ENCODE data around the gene WNT11. TPM values are rescaled to one million over a fixed set of nuclear protein-coding genes. Genes with fewer than 3 reads are reported as not detected.

Gene WNT11
- total and polyA plus RNA-seq, 2 of the 13 experiments (the other 11 are each of a cell fraction or from before 2014, with no cell fraction given): 0.34 to 0.66 TPM

DNA sequence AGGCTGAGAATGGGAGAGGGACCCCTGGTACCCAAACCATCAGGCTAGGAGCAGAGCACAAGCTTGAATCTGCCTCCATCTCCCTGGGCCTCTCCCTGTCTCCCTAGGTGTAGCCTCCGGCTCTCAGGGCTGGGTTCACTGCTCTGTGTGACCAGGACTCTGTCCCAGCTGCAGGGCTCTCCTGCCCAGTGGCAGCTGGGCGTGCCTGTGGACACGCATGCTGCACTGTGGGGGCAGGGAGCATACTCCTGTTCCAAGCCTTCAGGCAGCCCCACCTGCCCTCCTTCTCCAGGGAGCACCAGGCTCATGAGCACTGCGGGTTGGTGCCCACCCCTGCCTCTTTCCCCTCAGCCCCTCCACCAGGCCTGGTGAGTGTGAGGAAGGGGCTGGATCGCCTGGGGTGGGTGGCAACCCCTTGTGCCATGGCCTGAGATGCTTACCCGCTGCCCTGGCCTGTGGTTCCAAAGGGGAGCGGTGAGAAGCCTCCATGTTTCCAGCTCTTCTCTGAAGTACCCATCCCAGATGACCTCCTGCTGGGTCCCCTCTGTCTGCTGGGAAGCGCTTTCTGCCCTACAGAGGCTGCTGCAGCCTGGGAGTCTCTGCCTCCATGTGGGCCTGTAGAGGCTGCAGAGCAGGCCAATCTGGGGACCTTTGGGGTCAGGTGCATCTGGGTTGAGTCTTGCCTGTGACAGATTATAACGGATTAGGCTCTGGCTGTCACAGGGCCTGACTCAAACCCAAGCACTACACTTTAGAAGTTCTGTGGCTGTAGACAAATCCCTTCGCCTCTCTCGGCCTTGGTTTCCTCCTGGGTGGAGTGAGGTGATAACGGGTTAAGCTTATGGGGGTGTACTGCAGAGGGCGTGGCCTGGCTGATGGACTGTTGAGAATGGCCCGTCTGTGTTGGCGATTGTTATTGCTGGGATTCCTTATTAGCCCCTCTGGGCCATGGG, 43.7 kb downstream of the WNT11 start:
- H3K27me3 ChIP-seq (ENCODE audit: control insufficient read depth in 1 of 2, insufficient read depth in 2 of 2, low read length in 2 of 2): peaks cover 14 to 63% of the 10 kb centered on the region in 2 experiments; a peak in 4 of 5 replicates
- no peak overlapping the region for H3K9ac ChIP-seq (ENCODE audit: insufficient read depth, low read depth, low read length)
- H2AFZ ChIP-seq (ENCODE audit: low read length): no peak overlapping the region
- CTCF ChIA-PET (ENCODE audit: low intra/inter-chr PET ratio, low total read pairs): no interaction called here
- in situ Hi-C loops (cut with HindIII; ENCODE audit: extremely low pct_ligation_motif_present, low pct_unique_long_range_greater_than_20kb) (no loop called here), intact Hi-C loops (cut with micrococcal nuclease; ENCODE audit: unreplicated experiment) (no loop called here)
- peaks cover 36% of the 10 kb centered on the region for H3K4me1 ChIP-seq (ENCODE audit: insufficient read depth, low read length)
- no peak overlapping the region for H3K4me3 ChIP-seq (replicated peaks in 1 of 3; ENCODE audit: insufficient read depth in 1 of 3, low read depth in 2 of 3, low read length in 3 of 3)
- DNase-seq (ENCODE audit: low spot score): no peak
- no peak overlapping the region for H3K27ac ChIP-seq (ENCODE audit: extremely low read length, insufficient read depth, low read length)
- no peak for FAIRE-seq
- peak overlapping the region; percentile 55; the same call in 1 of the 2 replicates for H3K4me2 ChIP-seq (ENCODE audit: low read depth, low read length)
- BruUV-seq (replicated peaks): no TSS peak
- H4K20me1 ChIP-seq (ENCODE audit: insufficient read depth, low read length): no peaks in the 10 kb centered on the region
- H3K36me3 ChIP-seq (replicated peaks in 1 of 2; ENCODE audit: control insufficient read depth in 1 of 2, insufficient read depth in 2 of 2, low read length in 2 of 2): no peaks in the 10 kb centered on the region
- POLR2A ChIA-PET: no interaction called here
- WGBS (ENCODE audit: low lambda C conversion rate): 39% methylated on average over 3 of the region's 15 CpGs
- no peaks in the 10 kb centered on the region for H3K9me3 ChIP-seq (ENCODE audit: low read length)
- peak; percentile 51 for ATAC-seq
- TF ChIP-seq NCOA1 (CRISPR knock-in tag; IDR thresholded peaks at IDR 0.05) (no peak), SPEN (CRISPR knock-in tag; IDR thresholded peaks at IDR 0.05; ENCODE audit: low read depth) (0 out of 2 replicates have a peak, but pooled peaks have one; percentile 18), HNRNPL (IDR thresholded peaks at IDR 0.05; ENCODE audit: low read depth, low read length) (0 out of 2 replicates have a peak, but pooled peaks have one; percentile 19), MAFK (conservative IDR thresholded peaks at IDR 0.05 in 1 of 2, IDR thresholded peaks at IDR 0.05 in 1 of 2; ENCODE audit: low read length in 2 of 2) (no peak), RARG (CRISPR knock-in tag; IDR thresholded peaks at IDR 0.05; ENCODE audit: low read depth) (no peak)
- no peaks in the 10 kb centered on the region for H3K79me2 ChIP-seq (ENCODE audit: insufficient read depth, low read length)

DNA sequence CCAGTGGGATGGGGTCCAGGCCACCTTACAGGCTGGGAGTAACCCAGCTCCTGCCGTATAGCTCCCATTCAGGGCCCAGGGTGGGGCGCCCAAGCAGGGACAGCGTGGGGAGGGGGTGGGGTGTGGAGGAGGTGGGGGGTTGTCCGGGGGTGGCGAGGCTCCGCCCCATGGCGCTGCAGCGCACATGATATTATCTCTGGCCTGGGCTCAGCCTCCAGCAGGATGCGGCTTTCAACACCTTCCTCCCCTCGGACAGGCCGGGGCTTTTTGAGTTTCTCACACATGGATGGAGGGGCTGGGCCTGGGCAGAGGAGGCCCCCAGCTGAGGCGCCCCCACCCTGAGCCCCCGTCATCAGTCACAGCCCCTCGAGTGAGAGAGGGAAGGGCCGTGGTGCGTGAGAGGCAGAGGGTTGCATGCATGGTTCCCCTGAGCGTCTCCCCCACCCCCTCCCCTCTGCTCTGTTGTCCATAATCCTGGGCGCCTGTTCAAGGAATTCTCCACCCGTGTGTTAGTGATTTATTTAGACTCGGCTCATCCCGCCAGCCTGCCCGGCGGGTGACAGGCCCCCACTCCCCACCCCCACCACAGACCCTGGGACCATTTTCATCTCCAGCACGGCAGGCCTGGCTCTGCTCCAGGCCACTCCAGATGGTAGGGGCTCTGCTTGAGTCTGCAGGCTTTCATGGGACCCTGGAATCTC, 44.9 kb downstream of the WNT11 start:
- no TSS peak for BruUV-seq (replicated peaks)
- peaks cover 48% of the 10 kb centered on the region for H3K4me1 ChIP-seq (ENCODE audit: insufficient read depth, low read length)
- H3K27ac ChIP-seq (ENCODE audit: extremely low read length, insufficient read depth, low read length): no peak overlapping the region
- in situ Hi-C loops (cut with HindIII; ENCODE audit: extremely low pct_ligation_motif_present, low pct_unique_long_range_greater_than_20kb) (no loop called here), intact Hi-C loops (cut with micrococcal nuclease; ENCODE audit: unreplicated experiment) (no loop called here)
- H3K9me3 ChIP-seq (ENCODE audit: low read length): no peaks in the 10 kb centered on the region
- WGBS (ENCODE audit: low lambda C conversion rate): 0% methylated on average over 10 of the region's 24 CpGs
- peak overlapping the region; percentile 55; the same call in 1 of the 2 replicates for H3K4me2 ChIP-seq (ENCODE audit: low read depth, low read length)
- no peaks in the 10 kb centered on the region for H3K79me2 ChIP-seq (ENCODE audit: insufficient read depth, low read length)
- POLR2A ChIA-PET: no interaction called here
- peak overlapping the region in 2 of 3 experiments; percentile 19 to 54; a peak in 1 of 6 replicates for H3K4me3 ChIP-seq (replicated peaks in 1 of 3; ENCODE audit: insufficient read depth in 1 of 3, low read depth in 2 of 3, low read length in 3 of 3)
- H4K20me1 ChIP-seq (ENCODE audit: insufficient read depth, low read length): no peaks in the 10 kb centered on the region
- no peak overlapping the region for H3K9ac ChIP-seq (ENCODE audit: insufficient read depth, low read depth, low read length)
- no peak for TF ChIP-seq TBX3 (IDR thresholded peaks at IDR 0.05; ENCODE audit: borderline replicate concordance)
- TF ChIP-seq PCBP1 (IDR thresholded peaks at IDR 0.05; ENCODE audit: borderline replicate concordance, low read depth, low read length): 0 out of 2 replicates have a peak, but pooled peaks have one; percentile 33
- DNase-seq (ENCODE audit: low spot score): no peak
- H3K36me3 ChIP-seq (replicated peaks in 1 of 2; ENCODE audit: control insufficient read depth in 1 of 2, insufficient read depth in 2 of 2, low read length in 2 of 2): no peaks in the 10 kb centered on the region
- peaks cover 14 to 59% of the 10 kb centered on the region in 2 experiments; a peak in 4 of 5 replicates for H3K27me3 ChIP-seq (ENCODE audit: control insufficient read depth in 1 of 2, insufficient read depth in 2 of 2, low read length in 2 of 2)
- FAIRE-seq: no peak
- no peak overlapping the region for H2AFZ ChIP-seq (ENCODE audit: low read length)
- CTCF ChIA-PET (ENCODE audit: low intra/inter-chr PET ratio, low total read pairs): no interaction called here
- peak; percentile 26 for ATAC-seq
